Endothelial cell of hepatic sinusoid (primary cell): ENCODE data around the gene IL37.

Experiments used
- in situ Hi-C: cut with HindIII; loops from 2 replicates; pipeline ENCODE4 v1.10.0; 2017; ENCODE audit warnings: low sequenced_read_pairs

IL37 gene

DNA sequence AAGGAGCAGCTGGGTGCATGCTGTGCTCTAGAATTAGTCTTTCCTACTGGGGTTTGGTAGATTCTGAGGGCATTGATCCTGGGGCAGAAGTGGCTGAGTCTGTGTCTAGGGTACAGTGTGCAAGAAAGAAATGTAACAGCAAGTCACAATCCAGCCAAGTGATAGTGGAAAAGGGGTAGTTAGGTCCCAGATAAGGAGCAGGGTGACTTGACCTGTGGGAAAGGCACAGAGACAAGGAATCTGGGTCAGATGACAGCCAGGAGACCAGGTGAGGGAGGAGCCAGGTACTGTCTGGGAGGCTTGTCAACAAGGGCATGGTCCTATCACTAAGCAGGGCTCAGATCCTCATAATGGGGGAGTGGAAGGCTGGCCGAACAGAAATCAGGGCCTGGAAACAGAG lies 8.1 kb downstream of the IL37 start:
- in situ Hi-C loops: no loop called here

DNA sequence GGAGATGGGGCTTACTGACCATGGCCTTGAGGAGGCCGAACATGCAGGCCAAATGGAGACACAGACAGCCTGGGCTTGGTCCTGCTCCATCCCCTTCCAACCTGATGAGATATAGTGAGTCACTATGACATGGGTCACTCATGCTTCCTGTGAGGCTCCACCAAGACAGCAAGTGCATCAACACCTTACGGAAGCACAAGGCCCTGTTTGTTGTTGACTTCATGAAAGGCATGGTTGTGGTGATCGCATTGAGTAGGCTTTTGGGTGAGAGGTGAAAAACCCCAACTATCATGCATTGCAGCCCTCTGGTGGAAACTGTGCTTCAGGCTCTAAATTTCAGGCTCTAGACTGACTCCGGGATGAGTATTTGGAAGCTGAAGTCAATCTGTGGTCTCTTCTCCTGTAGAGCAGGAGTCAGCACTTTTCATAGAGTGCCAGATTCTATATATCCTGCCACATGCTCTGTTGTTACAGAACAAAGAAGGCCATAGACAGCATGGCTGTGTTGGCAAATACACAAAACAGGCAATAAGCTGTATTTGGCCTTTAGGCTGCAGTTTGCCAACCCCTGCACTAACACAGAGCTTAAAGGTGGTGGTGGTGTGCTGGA lies 10.1 kb downstream of the IL37 start:
- in situ Hi-C loops: no loop called here

DNA sequence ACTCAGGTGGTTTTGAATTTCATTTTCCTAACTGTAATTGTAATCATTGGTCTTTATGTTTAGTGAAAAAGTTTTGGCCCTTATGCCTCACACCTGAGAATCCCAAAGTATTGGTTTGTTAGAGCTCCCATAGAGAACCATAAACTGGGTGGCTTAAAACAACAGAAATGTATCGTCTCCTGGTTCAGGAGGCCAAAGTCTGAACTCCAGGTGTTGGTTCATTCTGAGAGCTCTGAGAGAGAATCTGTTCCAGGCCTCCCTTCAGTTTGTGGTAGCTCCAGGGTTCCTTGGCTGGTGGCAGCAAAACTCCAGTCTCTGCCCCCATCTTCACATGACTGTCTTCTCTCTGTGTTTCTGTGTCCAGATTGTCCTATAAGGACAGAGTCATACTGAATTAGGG lies 11.0 kb downstream of the IL37 start:
- in situ Hi-C loops: no loop called here

DNA sequence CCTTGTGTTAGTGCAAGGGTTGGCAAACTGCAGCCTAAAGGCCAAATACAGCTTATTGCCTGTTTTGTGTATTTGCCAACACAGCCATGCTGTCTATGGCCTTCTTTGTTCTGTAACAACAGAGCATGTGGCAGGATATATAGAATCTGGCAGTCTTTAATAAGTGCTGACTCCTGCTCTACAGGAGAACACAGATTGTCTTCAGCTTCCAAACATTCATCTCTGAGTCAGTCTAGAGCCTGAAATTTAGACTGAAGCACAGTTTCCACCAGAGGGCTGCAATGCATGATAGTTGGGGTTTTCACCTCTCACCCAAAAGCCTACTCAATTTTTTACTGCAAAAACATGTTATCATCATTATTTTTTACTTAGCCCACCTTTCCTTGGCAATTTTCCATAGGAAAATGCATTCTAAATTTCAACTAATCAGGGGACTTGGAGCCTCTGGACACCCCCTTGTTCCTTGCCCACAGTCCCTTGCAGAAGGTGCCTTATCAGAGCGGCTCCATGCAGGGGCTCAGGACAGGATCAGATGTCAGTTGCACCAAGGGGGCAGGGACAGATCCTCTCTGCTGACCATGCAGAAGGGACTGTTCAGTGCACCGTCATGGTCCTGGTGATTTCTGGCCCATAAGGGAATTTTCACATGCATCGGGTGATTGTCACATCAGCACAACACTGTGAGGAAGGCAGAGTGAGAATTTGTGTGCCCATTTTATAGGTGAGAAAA lies 12.4 kb downstream of the IL37 start:
- in situ Hi-C loops: no loop called here

DNA sequence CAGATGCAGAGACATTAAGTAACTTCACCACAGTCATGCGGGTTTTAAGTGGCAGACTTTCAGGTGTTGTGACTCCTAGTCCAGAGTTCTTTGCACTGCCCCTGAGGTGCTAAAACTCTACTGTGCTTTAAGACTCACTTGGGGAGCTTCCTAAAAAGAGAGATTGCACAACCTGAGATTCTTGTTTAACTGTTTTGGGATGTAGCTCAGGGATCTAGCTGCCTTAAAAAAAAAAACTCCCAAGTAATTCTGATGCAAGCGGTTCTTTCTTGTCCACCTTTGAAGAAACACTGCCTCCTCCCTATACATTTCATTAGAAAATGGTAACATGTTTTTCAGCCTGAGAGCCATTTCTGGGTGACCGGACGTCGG lies 13.0 kb downstream of the IL37 start:
- in situ Hi-C loops: no loop called here

DNA sequence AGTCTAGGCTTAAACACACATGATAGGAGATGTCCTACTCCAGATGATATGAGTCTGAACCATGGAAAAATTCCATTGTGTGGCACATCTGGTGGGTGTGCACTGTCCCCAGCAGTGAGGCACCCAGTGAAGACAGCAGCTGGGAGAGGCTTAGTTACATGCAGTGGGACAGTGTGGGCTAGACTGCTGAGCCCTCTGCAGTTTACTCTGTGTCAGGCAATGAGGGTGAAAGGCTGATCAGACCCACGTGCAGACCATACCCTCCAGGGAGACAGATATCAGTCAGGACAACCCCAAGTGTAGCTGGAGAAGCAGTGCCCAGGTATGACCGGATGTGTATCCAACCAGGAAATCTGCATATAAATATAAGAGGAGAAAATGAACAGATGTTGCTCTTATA lies 13.4 kb downstream of the IL37 start:
- in situ Hi-C loops: no loop called here

DNA sequence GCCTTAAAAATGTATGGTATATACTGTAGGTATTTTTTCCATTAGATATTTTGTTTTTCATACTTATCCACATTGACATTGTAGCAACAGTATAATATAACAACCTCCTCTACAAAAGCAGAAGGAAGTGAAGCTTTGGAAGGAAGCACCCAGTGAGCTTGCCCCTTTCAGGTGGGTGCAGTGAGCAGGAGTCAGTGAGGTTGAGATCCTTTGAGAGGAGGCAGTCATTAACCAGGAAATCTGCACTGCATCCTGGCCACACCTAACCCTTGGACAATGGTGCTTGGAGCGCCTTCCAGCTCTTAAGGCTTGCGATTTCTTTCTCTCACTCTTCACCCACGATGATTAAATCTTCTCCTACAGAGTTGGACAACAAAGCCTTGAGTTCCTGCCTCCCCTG lies 13.9 kb downstream of the IL37 start:
- in situ Hi-C loops: loop anchor here (5.0 kb wide), 1 partner anchor 38 kb away; no protein-coding TSS in a partner anchor

DNA sequence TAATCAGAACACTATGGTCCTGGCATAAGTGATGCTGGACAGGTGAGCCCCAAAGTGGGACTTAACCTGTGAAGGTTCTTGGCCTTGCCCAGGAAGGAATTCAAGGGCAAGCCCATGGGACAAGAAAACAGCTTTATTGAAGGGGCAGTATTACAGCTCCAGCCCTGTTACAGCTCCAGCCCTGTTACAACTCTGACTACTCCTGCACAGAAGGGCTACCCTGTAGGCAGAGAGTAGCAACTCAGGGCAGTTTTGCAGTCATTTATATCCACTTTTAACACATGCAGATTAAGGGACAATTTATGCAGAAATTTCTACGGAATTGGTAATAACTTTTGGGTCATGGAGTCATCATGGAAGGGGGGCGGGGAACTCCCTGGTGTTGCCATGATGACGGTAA lies 15.7 kb downstream of the IL37 start:
- in situ Hi-C loops: loop anchor here (5.0 kb wide), 1 partner anchor 39 kb away; no protein-coding TSS in a partner anchor

DNA sequence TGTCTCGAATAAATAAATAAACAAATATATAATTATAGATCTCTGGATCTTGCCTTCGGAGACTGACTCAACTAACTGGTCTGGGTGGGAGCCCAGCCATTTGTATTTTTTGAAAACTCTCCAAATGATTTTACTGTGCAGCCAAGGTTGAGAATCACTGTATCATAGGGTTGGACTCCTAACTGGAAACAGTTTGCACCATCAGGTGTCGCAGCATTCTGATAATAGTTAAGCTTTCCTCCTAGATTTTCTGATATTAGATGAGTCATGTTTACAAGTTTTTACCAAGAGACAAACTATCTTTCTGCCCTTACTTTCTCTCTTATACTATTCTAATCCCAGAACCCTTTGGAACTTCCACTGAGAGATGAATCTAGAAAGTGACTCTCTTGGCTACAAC lies 16.8 kb downstream of the IL37 start:
- in situ Hi-C loops: loop anchor here (5.0 kb wide), 1 partner anchor 40 kb away; no protein-coding TSS in a partner anchor

DNA sequence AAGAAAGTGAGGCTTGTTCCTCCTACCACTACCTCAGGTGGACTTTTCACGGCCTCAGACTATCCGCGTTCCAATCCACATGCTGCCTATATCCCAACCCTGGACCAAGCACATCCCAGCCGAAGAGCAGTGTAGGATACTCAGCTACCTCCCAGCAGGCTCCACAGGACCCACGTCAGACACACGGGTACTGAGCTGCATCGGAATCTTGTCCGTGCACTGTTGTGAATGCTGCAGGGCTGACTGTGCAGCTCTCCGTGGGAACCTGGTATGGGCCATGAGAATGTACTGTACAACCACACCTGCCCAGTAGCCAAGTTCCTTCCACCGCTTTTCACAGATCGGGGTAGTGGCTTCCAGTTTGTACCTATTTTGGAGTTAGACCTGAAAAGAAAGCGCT lies 22.3 kb downstream of the IL37 start:
- in situ Hi-C loops: loop anchor here (10.0 kb wide), 1 partner anchor 168 kb away; the partner anchor contains the start of gene CKAP2L

DNA sequence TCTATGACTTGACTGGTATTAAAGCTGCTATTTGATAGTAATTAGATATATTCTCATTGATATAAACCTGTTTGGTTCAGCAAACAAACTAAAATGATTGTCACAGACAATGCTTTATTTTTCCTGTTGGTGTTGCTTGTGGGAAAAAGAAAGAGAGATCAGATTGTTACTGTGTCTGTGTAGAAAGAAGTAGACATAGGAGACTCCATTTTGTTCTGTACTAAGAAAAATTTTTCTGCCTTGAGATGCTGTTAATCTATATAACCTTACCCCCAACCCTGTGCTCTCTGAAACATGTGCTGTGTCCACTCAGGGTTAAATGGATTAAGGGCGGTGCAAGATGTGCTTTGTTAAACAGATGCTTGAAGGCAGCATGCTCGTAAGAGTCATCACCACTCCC lies 23.2 kb downstream of the IL37 start:
- in situ Hi-C loops: loop anchor here (10.0 kb wide), 1 partner anchor 169 kb away; the partner anchor contains the start of gene CKAP2L

DNA sequence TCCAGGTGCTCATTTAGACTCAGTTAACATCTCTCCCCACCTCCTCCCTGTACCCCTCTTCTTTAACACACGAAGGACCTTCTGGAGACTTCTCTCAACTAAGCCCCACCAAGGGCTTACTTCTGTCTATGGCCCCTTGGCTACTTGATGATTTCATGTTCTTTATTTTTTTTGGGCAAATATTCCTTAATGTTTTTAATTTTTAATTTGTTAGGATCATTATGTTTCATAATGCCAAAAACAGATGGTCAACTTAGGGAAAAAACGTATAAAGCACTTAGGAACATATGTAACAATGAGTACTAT lies 25.9 kb downstream of the IL37 start:
- in situ Hi-C loops: loop anchor here (10.0 kb wide), 1 partner anchor 172 kb away; the partner anchor contains the start of gene CKAP2L

DNA sequence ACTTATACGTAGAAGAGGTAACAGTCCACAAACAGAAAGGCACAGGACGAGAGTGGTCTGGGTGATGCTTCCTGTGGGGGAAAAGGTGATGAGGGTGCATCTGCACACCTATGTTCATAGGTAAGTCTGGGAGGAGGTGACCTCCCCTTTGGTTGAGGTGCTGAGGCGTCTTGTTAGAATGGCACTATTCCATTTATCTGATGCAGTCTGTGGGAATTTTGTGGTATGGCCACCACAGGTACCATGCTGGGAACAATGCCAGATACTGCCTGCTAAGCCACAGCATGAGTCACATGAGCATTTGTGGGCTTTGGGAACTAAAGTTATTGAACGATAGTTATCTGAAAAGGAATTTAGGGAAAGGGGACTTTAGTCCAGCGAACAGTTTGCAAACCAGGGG lies 27.9 kb downstream of the IL37 start:
- in situ Hi-C loops: loop anchor here (10.0 kb wide), 1 partner anchor 174 kb away; the partner anchor contains the start of gene CKAP2L

DNA sequence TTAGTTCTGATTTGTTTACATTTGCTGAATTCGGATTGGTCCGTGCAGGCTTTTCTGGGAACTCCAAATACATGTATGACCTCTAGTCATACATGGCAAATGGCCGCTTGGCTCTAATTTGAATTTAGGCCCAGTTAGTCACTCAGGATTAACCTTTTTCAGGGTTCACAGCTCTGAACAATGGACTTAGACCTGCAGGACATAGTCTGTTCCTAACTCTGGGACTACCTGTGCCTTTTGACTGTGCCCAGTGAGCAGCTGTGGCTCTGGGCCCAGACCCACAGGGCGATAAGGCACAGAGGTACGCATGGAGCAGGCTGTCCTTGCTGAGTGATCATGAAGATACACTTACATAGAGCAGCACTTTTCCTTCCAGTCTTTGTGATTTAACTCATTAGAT lies 28.5 kb downstream of the IL37 start:
- in situ Hi-C loops: loop anchor here (10.0 kb wide), 1 partner anchor 175 kb away; the partner anchor contains the start of gene CKAP2L

DNA sequence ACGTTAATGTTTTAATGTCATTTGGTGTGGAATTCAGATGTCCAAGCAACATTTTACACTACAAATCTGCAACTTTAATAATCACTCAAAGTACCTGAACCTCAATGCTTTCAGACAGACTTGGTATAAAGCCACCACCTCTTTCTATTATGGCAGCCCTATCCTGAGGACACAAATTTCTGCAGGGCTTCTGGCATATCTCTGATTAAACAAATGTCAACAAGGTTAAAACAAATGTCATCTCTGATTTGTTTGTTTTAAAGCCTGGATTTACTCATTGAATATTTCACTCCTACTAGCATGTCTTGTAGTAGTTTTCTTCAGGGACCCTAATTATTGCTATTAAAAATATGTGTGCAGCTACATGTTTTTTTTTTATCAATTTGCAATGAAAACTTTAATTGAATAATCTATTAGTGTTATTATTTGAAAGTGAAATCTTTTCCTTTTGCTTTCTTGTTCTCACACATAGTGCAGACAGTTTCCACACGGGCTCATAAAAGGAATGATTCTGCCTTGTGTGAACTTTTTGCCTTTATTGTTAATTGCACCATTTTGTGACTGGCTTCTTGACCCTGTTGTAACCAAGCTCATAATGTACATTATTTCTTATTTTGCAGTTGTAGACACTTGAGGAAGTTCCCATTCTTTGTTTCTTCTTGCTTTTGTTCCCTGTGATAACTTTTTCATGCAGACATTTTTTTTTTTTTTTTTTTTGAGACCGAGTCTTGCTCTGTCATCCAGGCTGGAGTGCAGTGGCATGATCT lies 30.1 kb downstream of the IL37 start:
- in situ Hi-C loops: no loop called here

DNA sequence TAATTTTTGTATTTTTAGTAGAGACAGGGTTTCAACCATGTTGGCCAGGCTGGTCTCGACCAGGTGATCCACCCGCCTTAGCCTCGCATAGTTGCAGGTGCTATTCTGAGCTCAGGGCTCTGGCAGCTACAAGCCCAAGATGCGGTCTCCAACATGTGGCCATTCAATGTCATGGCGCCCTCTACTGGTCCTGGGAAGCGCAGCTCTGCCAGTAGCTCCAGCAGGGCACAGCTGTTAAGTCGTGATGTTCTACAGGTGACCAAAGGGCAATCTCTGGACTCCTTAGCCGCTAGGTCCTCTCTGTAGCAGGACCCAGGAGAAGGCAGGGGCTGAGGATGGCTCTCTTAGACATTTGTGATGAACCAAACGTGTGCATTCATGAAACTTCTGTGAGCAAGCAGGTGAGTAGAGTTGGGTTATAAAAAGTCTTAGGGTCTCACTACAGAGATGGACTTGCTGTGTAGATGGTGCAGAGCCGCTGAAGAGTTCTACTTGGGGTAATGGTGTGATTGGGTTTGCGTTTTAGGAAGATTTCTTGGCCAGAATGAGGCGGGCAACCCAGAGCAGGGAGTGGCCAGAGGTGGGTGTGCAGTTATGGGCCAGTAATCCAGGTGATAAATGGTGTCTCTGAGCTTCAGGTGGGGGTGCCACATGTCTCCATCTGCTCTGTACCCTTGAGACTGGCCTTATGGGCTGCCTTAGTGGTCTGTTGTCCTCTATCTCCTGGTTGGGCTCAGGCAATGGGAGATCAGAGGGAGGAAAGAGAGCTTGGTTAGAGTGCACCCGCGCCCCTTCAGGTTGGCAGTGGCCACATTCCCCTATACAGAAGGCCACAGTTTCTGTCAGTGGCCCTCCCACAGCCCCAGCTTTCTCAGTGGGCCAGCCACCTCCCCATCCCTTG lies 31.0 kb downstream of the IL37 start:
- in situ Hi-C loops: no loop called here

DNA sequence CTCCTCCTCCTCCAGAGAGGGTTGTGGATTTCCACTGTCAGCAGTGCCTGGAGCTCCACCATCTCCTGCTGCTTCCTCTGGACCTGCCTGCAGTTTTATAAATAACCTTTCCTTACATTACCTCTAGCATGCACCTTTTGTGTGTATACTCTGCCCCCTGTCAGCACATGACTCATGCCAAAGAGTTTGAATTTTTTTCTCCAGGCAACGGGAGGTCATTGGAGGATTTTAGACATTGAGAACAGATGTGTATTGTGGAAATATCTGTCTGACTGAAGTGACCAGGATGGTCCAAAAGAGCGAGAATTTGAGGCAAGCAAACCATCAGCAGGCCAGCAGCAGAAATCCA lies 31.7 kb downstream of the IL37 start:
- in situ Hi-C loops: no loop called here

DNA sequence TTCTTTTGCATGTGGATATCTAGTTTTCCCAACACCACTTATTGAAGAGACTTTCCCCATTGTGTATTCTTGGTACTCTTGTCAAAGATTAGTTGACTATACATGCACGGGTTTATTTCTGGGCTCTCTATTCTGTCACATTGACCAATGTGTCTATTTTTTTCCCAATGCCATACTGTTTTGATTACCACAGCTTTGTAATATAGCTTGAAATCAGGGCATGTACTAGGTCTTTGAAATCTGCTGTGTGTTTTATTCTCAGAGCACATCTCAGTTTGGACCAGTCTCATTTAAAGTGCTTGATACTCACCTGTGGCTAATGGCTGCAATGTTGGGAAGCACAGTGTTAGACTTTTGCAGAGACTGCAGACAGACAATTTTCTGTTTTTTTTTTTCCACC lies 34.0 kb downstream of the IL37 start:
- in situ Hi-C loops: no loop called here

DNA sequence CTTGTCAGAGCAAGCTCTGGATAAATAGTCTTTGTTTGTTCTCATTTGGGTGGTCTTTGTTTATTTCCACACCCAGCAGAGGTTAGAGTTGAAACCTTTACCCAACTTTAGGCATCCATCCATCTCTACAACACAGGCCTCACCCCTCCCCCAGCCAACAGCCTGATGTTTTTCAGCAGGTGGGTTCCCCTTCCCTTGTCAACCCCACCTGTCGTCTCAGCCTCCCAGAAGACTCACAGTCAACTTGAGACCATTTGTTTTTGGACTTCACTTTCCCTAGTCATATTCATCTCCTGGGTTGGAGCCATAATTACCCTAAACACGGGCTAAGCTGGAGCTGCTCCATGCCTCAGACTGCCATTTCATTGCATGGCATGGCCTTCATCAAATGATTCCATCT lies 35.1 kb downstream of the IL37 start:
- in situ Hi-C loops: no loop called here

DNA sequence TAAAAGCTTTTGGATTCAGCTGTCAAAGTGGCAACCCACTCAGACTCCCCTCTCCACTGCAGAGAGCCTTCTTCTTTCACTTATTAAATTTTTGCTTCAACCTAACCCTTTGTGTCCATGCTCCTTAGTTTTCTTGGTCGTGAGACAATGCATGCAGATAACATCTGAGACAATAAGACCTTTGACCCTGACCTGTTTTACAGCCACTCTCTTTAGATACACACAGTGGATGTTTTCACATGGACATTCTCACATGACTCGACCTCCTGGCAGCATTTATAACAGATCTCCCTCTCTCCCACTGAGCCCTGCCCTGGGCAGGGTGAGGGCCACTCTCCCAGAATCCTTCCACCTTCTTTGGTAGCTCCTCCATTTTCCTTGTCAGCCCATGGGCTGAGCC lies 36.4 kb downstream of the IL37 start:
- in situ Hi-C loops: no loop called here

DNA sequence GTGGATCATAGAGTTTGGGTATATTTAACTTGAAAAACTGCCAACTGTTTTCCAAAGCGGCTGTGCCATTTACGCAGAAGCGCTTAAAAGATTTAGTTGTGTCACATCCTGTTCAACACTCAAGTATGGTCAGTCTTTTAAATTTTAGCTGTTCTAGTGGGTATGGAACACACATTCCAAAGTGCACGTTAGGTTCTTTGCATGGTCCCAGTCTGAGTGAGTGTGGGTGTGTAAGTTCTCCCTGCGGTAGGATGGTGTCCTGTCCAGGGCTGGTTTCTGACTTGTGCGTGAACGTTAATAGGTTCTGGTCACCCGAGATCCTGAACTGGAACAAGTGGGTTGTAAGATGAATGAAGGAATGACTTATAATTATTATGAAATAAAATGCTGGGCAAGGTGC lies 38.5 kb downstream of the IL37 start:
- in situ Hi-C loops: no loop called here
